WTC11 (cell line): ENCODE data around the gene FAM163A.

Source experiments
- ATF2 ChIP-seq: sonication (generic); formaldehyde crosslinking; IDR thresholded peaks from 2 replicates; pipeline ENCODE4 v1.8.1; 2022; ENCODE audit warnings: low read depth, missing genetic modification reagents, borderline replicate concordance
- CREM ChIP-seq: sonication (generic); formaldehyde crosslinking; IDR thresholded peaks from 2 replicates; pipeline ENCODE4 v1.8.1; 2022; ENCODE audit warnings: mild to moderate bottlenecking, missing genetic modification reagents, moderate library complexity
- CTCF ChIP-seq: fragments of 200-600 bp; IDR thresholded peaks from 2 replicates; pipeline ENCODE4 v1.8.0; 2022; ENCODE audit warnings: antibody characterized with exemption
- ELF4 ChIP-seq: sonication (generic); formaldehyde crosslinking; IDR thresholded peaks from 2 replicates; pipeline ENCODE4 v1.8.1; 2022; ENCODE audit warnings: low read depth, mild to moderate bottlenecking, moderate library complexity, missing genetic modification reagents
- ESRRA ChIP-seq: sonication (generic); formaldehyde crosslinking; IDR thresholded peaks from 2 replicates; pipeline ENCODE4 v1.8.1; 2022; ENCODE audit warnings: mild to moderate bottlenecking, missing genetic modification reagents, borderline replicate concordance
- FOXP4 ChIP-seq: sonication (generic); formaldehyde crosslinking; IDR thresholded peaks from 2 replicates; pipeline ENCODE4 v1.8.0; 2022; ENCODE audit warnings: mild to moderate bottlenecking, missing genetic modification reagents
- HMGXB4 ChIP-seq: sonication (generic); formaldehyde crosslinking; IDR thresholded peaks from 2 replicates; pipeline ENCODE4 v1.8.1; 2023; ENCODE audit warnings: mild to moderate bottlenecking, moderate library complexity, missing genetic modification reagents
- MXD4 ChIP-seq: fragments of 250-450 bp; sonication (Bioruptor Pico); IDR thresholded peaks from 2 replicates; pipeline ENCODE4 v1.8.0; 2021; ENCODE audit warnings: mild to moderate bottlenecking, moderate library complexity, borderline replicate concordance
- NFE2L1 ChIP-seq: sonication (generic); formaldehyde crosslinking; IDR thresholded peaks from 2 replicates; pipeline ENCODE4 v1.8.1; 2023; ENCODE audit warnings: missing genetic modification reagents
- SMAD3 ChIP-seq: sonication (generic); formaldehyde crosslinking; IDR thresholded peaks from 2 replicates; pipeline ENCODE4 v1.8.0; 2022; ENCODE audit warnings: missing genetic modification reagents, mild to moderate bottlenecking, borderline replicate concordance
- ZNF219 ChIP-seq: sonication (generic); formaldehyde crosslinking; IDR thresholded peaks from 2 replicates; pipeline ENCODE4 v1.8.0; 2023; ENCODE audit warnings: missing genetic modification reagents, mild to moderate bottlenecking, borderline replicate concordance
- ZNF423 ChIP-seq: fragments of 250-450 bp; sonication (Bioruptor Pico); IDR thresholded peaks from 2 replicates; pipeline ENCODE4 v2.1.2; 2022; ENCODE audit warnings: mild to moderate bottlenecking, moderate library complexity

- TF ChIP-seq ATF2 (CRISPR knock-in tag) (no peak), ZNF423 (CRISPR knock-in tag) (no peak), CTCF (no peak), ZNF219 (CRISPR knock-in tag) (no peak), NFE2L1 (CRISPR knock-in tag) (no peak), MXD4 (CRISPR knock-in tag) (no peak), HMGXB4 (CRISPR knock-in tag) (no peak), ESRRA (CRISPR knock-in tag) (no peak), SMAD3 (no peak), ELF4 (CRISPR knock-in tag) (no peak), FOXP4 (CRISPR knock-in tag) (no peak), CREM (no peak)
Measured at GRCh38 chr1:179767177-179767581, 24.1 kb downstream of the FAM163A start.
